ENCODE results near the gene LRRC47. TPM values are rescaled to one million over a fixed set of nuclear protein-coding genes. Genes with fewer than 3 reads are reported as not detected.

LRRC47 gene
- total RNA-seq (2014; rRNA removed; shearing (Covaris generic)), result 35.4 and 41.8 TPM in 2 replicates

DNA sequence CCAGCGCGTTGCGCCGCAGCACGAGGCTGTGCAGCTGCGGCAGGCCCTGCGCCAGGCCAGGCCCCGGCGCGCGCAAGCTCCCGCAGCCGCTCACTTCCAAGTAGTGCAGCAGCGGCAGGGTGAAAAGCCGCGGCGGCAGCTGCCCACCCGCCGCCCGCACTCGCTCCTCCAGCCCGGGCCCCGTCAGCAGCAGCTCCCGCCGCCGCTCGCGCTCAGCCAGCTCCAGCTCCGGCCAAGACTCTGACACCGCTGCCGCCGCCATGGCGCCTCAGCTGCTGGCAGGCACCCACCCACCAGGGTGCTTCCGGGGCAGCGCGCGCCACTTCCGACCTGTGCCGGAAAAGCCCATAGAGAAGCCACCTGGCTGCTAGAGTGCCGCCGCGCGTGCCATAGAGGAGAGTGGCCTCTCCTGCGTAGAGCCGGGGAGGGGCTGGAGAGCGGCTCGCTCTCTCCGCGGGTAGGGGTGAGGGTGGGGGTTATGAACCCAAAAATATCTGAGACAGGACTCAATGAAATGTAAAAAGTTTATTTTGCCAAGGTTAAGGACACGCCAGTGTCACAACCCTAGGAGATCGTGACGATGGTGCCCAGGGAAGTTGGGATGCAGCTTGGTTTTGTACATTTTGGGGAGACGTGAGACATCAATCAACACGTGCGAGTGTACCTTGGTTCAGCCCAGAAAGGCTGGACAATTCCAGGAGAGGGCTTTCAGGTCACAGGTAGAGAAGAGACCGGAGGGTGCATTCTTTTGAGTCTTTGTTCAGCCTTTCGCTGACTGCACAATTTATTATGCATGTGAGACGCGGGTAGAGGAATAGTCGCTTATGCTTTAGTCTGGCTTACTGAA is at the start of gene LRRC47:
LRRC47 (minus strand) TSS at position 284 of the 847 bp plus-strand sequence; CDS start at position 262, 22 bp downstream.
- peak; percentile 93 for DNase-seq (ENCODE audit: low spot score)
- in situ Hi-C loops (cut with HindIII; ENCODE audit: low sequenced_read_pairs), result no loop called here

DNA sequence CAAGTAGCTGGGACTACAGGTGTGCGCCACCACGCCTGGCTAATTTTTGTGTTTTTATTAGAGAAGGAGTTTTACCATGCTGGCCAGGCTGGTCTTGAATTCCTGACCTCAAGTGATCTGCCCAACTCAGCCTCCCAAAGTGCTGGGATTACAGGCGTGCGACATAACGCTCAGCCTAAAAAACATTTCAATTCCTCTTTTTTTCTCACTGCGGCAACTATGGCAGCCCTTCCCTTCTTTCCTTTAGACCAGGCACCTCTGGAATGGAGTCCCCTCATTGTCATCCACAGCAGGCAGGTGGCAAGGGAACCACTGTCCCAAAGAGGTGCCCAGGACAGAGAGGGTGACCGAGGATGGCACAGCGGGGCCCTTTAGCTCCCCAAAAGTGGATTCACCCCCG is 46.6 kb upstream of the LRRC47 start:
- in situ Hi-C loops (cut with HindIII; ENCODE audit: low sequenced_read_pairs), result no loop called here
- no peak for DNase-seq (ENCODE audit: low spot score)

DNA sequence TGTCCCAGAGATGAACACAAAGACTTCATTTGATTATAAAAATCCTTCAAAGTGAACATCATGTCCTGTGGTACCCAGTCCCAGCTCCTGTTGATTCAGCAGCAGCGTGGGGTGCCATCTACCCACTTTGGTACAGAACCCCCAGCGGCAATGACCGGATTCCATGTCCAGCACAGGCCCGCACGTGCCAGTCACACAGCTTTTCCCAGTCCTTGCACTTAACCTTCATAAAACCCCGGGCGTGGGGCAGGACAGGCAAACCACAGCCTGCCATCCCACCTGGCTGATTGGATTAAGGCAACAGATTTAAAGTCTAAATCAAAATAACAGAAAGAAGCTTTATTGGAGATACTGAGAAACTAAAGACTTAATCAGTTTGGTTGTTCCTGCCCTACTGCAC is 45.2 kb upstream of the LRRC47 start:
- in situ Hi-C loops (cut with HindIII; ENCODE audit: low sequenced_read_pairs), result no loop called here
- DNase-seq (ENCODE audit: low spot score), result no peak

DNA sequence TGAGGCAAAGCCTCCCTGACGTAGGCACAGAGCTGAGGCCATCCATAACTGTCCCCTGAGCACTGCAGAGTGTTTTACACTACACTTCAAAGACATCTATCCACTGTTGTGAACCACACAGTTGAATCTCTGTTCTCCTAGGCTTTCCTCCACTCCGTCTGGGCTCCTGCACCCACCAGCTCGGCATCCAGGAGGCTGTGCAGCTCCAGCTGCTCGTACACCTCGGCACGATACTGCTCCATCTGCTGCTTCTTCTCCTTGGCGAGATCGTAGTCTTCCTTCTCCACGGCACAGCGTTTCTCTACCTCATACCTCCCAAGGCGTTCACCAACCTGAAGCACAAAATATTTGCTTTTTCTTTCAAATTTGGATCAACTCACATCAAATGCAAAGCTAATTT is 42.5 kb upstream of the LRRC47 start:
- DNase-seq (ENCODE audit: low spot score), result no peak
- in situ Hi-C loops (cut with HindIII; ENCODE audit: low sequenced_read_pairs), result no loop called here

DNA sequence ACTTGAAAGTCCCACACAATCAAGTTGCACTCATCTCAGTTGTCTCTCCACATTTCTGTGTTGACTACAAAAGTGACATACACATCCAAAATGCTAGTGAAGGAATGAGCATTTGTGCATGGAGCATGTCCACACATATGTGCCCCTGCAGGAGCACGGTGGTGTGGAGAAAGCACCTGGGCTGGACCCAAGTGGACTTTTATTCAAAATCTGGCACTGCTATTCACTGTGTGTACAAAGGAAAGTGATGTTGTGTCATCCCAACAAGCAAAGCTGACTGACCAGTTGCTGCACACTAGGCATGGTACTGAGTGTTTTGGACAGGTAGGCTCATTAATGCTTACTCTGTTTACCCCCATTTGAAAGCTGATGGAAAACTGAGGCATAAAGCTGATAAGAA is 41.4 kb upstream of the LRRC47 start:
- no peak for DNase-seq (ENCODE audit: low spot score)
- in situ Hi-C loops (cut with HindIII; ENCODE audit: low sequenced_read_pairs), result no loop called here

DNA sequence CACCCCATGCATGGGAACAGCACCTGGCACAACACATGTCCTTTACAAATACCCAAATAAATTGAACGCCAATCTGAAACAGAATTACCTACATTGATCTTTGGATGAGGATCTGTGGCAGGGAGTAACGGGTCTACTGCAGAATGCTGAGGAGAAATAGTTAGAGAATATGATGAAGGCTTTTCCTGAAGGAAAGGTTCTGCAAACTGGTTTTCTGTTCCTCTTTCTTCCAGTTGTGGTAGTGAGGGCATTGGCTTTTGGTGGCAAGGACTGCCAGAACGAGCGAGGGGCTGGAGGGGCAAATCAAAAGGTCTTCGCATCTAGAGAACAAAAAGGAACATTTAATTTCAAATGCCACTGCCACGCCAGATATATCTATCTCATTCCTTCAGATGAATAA is 40.9 kb upstream of the LRRC47 start:
- DNase-seq (ENCODE audit: low spot score), result no peak
- in situ Hi-C loops (cut with HindIII; ENCODE audit: low sequenced_read_pairs), result no loop called here

DNA sequence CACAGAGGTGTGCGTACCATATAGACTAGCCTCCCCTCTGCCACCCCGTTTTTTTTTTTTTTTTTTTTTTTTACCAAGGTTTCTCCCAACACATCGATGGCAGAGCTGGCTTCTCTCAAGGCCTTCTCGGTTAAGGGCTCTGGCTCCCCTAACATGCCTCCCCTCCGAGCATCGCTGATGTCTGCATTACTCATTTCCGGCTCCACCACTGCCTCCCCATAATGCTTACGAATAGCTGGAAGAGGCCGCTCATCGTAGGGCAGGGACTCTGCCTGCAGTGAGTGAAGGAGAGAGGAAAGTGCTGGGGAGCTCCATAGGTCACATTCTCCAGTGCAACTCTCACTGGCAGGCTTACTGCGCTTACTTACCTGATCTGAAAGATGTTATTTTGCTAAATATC is 40.1 kb upstream of the LRRC47 start:
- DNase-seq (ENCODE audit: low spot score), result no peak
- in situ Hi-C loops (cut with HindIII; ENCODE audit: low sequenced_read_pairs), result no loop called here

DNA sequence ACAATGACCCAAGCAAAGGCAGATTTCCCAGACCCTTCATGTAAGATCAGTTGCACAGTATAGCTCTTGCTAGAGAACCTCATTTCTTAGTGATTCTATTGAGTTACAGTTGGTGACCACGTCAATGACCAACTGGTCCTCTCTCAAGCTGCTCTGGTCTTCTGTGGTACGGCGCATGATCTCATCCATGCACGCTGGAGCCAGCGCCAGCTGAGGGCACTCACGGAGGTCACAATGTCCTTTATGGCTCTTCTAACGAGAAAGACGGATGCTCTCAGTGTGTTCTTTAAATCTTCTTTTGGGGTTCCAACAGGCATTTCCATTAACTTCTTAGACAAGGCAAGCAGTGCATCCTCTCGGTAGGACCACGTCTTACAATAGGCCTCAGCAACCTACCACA is 38.4 kb upstream of the LRRC47 start:
- in situ Hi-C loops (cut with HindIII; ENCODE audit: low sequenced_read_pairs), result no loop called here
- DNase-seq (ENCODE audit: low spot score), result no peak

DNA sequence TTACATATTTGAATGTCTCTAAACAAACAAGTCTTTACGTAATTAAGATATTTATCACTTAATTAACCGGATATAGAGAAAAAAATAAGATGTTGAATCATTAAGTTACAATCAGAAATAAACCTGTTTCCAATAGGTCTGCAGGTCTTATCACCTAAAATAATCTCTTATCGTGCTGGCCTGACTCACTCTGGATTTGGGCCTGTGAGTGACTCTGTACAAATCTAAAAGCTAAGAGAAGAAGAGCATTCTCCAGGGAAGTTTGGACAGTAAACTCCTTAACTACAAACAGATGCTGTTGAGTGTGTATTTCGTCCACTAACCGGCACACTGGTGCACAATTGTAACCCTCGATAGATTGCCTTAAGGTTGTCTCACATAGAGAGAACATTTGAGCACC is 35.4 kb upstream of the LRRC47 start:
- DNase-seq (ENCODE audit: low spot score), result no peak
- in situ Hi-C loops (cut with HindIII; ENCODE audit: low sequenced_read_pairs), result no loop called here

DNA sequence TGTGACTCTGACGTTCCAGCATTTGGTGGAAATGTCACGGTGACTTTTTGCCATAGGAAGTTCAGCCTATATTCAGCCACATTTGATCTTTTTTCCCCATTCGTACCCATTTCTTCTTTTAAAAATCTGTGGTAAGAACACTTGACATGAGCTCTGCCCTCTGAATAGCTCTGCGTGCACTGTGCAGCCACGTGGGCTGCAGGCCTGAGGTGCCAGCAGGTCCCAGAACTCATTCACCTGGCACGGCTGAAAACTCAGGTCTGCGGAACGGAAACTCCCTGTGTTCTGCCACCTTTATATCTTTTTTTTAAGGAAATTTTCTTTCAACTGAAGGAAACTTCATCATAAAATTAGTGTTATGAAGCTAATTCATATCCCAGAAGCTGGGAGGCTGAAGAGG is 32.1 kb upstream of the LRRC47 start:
- in situ Hi-C loops (cut with HindIII; ENCODE audit: low sequenced_read_pairs), result no loop called here
- DNase-seq (ENCODE audit: low spot score), result no peak

DNA sequence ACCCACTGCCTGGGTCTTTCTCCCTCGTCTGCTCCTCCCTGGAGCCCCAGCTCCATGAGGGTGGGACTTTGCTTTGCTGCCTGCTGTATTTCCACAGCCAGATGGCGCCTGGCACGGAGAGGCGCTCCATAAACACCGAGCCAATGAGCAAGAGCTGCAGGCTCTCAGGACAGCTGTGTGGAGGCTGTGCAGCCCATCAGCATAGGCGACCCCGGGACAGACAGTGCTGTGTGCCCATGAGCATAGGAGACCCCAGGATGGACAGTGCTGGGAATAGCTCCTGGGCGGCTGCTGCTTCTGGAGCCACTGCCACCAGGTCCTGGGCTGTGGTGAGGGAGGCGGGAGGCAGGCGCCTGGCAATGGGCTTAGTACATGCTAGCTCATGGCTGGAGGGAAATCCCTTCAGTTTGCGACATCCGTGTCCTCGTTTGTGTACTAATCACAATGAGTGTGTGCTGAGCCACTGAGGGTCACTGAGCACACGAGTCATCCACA is 31.6 kb upstream of the LRRC47 start:
- in situ Hi-C loops (cut with HindIII; ENCODE audit: low sequenced_read_pairs), result no loop called here
- no peak for DNase-seq (ENCODE audit: low spot score)

DNA sequence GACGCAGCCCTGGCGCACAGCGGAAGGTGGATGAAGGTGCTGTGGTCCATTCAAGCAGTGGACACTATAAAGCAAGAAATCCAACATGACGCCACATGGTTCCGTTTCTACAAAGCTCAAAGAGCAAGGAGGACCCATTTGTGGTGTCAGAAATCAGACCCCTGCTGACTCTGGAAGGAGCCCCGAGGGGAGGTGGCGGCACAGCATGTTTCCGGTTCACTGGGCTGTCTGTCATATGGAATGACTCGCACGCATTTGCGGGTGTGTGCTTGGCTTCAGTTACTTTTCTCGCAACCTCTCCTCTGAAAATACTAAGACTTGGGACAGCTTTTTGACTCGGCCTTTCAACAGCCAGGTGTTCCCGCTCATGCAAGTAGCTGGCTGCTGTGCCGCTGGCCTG is 29.1 kb upstream of the LRRC47 start:
- DNase-seq (ENCODE audit: low spot score), result no peak
- in situ Hi-C loops (cut with HindIII; ENCODE audit: low sequenced_read_pairs), result no loop called here

DNA sequence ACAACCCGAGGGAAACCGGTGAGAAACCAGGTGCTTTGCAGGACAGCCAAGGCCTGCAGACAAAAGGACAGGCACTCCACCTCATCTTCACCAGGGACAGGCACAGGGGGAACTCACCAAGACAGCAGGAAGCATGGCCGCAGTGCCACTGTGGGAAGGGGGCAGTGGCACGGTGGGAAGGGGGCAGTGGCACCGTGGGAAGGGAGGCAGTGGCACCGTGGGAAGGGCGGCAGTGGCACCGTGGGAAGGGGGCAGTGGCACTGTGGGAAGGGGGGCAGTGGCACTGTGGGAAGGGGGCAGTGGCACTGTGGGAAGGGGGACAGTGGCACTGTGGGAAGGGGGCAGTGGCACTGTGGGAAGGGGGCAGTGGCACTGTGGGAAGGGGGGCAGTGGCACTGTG is 28.4 kb upstream of the LRRC47 start:
- DNase-seq (ENCODE audit: low spot score), result no peak
- in situ Hi-C loops (cut with HindIII; ENCODE audit: low sequenced_read_pairs), result no loop called here

DNA sequence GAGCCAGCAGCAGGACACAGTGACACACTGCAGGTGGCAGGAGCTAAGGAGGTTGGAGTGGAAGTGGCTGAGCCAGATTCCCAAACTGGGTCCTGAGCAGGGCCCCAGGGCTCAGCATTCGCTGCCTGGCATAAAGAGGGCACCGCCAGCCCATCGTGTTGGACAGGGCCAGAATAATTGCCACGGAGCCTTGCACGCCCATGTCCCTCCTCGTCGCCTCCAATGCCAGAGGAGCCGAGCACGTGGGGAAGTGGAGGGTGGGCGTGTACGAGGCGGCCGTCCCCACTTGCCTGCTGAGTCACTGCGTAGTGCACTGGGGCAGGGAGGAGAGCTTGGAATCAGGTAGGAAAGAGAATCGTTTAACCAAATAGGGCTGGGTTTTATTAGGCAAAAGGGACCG is 26.1 kb upstream of the LRRC47 start:
- in situ Hi-C loops (cut with HindIII; ENCODE audit: low sequenced_read_pairs), result no loop called here

DNA sequence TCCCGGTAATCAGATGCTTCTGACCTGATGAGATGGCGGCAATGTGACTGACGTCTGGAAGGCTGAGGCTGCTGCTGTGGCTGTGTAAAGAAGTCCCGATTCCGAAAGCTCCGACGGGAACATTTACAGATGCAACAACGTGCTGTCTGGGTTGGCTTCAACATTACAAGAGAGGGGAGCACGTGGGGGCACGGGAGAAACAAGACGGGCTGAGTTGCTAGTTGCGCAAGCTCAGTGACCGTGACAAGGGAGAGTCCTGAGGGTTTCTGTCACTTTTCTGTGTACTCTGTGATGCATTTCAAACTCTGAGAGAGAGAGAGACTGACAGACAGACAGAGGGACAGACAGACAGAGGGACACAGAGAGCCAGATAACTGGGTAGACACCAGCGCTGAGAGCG is 25.6 kb upstream of the LRRC47 start:
- in situ Hi-C loops (cut with HindIII; ENCODE audit: low sequenced_read_pairs), result no loop called here
- DNase-seq (ENCODE audit: low spot score), result no peak

More for the DNA sequence above, 26.1 kb upstream of the LRRC47 start:
- DNase-seq (ENCODE audit: low spot score), result no peak

DNA sequence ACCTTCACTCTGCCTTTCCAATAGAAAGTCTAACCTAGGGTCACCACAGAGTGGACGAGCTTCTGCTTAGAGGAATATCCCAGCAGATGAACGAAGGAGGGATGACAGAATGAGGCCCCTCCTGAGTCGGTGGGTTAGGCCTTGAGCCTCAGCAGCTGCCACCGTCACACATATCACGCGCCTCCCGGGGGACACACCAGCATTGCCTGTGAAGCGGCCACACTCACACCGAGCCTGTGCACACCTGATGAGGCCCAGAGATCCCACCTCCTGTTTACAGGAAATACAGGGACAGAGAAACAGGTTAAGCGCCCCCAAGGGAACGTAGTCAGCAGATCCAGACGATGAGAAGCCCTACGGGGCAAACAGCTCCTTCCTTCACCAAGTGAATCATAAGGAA is 25.1 kb upstream of the LRRC47 start:
- no peak for DNase-seq (ENCODE audit: low spot score)
- in situ Hi-C loops (cut with HindIII; ENCODE audit: low sequenced_read_pairs), result no loop called here

DNA sequence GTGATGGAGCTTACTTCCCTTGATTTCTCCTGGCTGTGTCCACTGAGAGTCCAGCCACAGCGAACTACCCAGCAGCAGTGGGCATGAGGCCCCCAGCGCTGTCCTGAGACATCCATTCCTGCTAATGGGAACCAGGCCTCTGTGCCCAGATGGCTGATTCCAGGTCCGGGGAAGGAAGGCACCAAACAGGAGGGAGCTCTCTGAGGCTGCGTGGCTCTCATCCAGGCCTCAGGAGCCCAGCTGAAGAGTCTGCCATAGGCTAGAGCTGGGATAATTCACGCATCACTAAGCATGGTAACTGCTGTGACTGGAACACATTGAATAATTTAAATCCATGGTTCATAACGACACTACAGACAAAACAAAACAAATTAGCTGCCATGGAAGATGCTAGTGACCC is 24.7 kb upstream of the LRRC47 start:
- DNase-seq (ENCODE audit: low spot score), result peak; percentile 96
- in situ Hi-C loops (cut with HindIII; ENCODE audit: low sequenced_read_pairs), result no loop called here

DNA sequence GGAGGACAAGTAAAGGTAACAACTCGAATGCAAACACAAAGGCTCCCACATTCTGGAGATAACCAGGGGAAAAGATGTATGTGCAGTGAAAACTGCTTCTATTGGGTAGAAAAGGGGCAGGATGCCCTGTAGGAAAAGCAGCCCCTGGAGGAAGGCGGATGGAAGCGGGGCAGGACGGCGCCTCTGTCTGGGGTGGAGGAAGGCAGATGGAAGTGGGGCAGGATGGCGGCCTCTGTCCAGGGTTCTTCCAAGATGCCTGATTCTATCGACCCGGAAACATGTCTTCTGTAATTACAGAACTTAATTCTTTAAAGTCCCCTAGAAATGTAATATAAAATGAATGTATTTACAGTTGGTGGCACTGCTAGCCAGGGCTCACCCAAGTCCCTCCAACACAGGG is 24.0 kb upstream of the LRRC47 start:
- DNase-seq (ENCODE audit: low spot score), result no peak
- in situ Hi-C loops (cut with HindIII; ENCODE audit: low sequenced_read_pairs), result no loop called here

DNA sequence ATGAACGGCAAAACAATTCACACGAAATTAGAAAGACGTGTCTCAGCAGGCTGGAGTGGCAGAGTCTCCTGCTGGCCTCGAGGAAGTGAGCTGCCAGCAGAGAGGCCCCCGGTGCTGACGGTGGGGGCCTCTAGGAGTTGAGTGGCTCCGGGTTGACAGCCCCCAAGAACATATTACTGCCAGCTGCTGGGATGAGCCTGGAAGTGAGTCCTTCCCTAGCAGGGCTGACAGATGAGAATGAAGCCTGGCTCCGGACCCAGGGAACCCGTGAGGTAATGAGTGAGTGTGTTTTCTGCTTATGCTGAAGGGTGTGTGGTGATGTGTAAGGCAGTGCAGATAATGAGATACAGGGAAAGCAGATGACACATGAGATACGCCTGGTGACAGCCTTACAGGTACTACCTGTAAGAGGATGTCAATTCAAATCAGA is 23.5 kb upstream of the LRRC47 start:
- in situ Hi-C loops (cut with HindIII; ENCODE audit: low sequenced_read_pairs), result no loop called here

DNA sequence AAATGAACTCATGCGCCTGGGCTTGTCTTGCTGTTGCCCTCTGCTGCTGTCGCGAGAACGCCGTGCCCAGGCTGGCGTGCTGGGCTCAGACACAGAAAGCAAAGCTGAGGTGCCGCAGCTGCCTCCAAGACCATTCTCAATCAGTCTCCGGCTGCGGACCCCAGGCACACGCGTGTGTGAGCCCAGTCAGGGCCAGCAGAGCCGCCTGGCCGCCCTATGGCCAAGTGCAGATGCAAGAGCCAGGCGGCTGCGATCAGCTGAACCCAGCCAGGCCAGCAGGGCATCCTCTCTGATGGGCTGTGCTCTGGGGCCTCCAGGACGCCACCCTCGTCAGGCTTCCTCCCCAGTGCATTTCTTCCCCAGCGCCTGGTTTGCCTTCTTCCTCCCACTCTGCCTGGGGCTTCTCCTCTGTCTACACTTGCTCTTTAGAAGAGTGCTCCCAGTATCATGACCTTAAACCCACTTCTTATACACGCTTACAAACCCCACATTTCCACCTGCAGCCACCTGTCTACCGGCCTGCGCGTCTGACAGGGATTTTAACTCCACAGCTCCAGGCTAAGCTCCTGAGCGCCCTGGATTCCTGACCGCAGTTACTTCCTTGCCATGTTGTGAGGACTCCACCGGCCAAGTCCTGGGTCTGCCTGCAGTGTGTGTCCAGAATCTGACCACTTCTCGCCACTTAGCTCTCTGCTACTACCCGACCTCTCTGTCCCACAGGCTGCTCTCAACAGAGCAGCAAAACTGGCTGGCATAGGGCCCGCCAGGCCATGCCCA is 21.7 kb upstream of the LRRC47 start:
- in situ Hi-C loops (cut with HindIII; ENCODE audit: low sequenced_read_pairs), result no loop called here
- DNase-seq (ENCODE audit: low spot score), result no peak

More for the DNA sequence above, 23.5 kb upstream of the LRRC47 start:
- no peak for DNase-seq (ENCODE audit: low spot score)

All from G401 (cell line).